ENCODE measurements around the gene PARP6.
"Not testable (repeated sequence)": the region's sequence is repeated elsewhere in the genome, so short reads cannot be mapped to it uniquely, and the experiment has no call there.

PARP6 gene

GRCh38 chr15:72276326-72276700, 4.0 kb upstream of the PARP6 start:
- DNase-seq: no peak

GRCh38 chr15:72275635-72276325, 3.4 kb upstream of the PARP6 start:
- not testable (repeated sequence) for DNase-seq

GRCh38 chr15:72272997-72273352, 621 bp upstream of the PARP6 start:
- no peak for DNase-seq

GRCh38 chr15:72271895-72272212, 500 bp downstream of the PARP6 start:
- DNase-seq: no peak

- DNase-seq: no peak
These were observed 1.1 kb downstream of the PARP6 start for GRCh38 chr15:72271221-72271620.

GRCh38 chr15:72269739-72270138, 2.6 kb downstream of the PARP6 start:
- DNase-seq: no peak

- DNase-seq: no peak
These were observed 7.3 kb downstream of the PARP6 start for GRCh38 chr15:72265031-72265430.

- DNase-seq: no peak
These were observed 19.6 kb downstream of the PARP6 start for GRCh38 chr15:72252663-72253299.

- DNase-seq: no peak
These were observed 23.1 kb downstream of the PARP6 start for GRCh38 chr15:72249142-72249810.

GRCh38 chr15:72248514-72248913, 23.8 kb downstream of the PARP6 start:
- DNase-seq: no peak

GRCh38 chr15:72242775-72243370, 29.5 kb downstream of the PARP6 start:
- DNase-seq: no peak

- DNase-seq: no peak
These were observed 32.7 kb downstream of the PARP6 start for GRCh38 chr15:72239652-72240051.

- no peak for DNase-seq
These were observed 33.8 kb downstream of the PARP6 start for GRCh38 chr15:72238586-72238985.

GRCh38 chr15:72237853-72238224, 34.5 kb downstream of the PARP6 start:
- DNase-seq: no peak

- DNase-seq: peak; percentile 54
These were observed 35.1 kb downstream of the PARP6 start for GRCh38 chr15:72237029-72237852.

GRCh38 chr15:72236381-72237003, 35.9 kb downstream of the PARP6 start:
- DNase-seq: no peak

- no peak for DNase-seq
These were observed 37.1 kb downstream of the PARP6 start for GRCh38 chr15:72235298-72235697.

GRCh38 chr15:72233769-72234168, 38.6 kb downstream of the PARP6 start:
- no peak for DNase-seq

- peak; percentile 30 for DNase-seq
These were observed 40.4 kb downstream of the PARP6 start for GRCh38 chr15:72231833-72232478.

GRCh38 chr15:72231066-72231832, 41.1 kb downstream of the PARP6 start, which contains the start of gene PKM:
PKM (minus strand) TSS chr15:72231190; CDS start chr15:72219097, 12,093 bp downstream.
- peak; percentile 86 for DNase-seq
